Retinal pigment epithelial cell (primary cell): Measurements from ENCODE around the gene LRRD1.
"Not testable (repeated sequence)": the region's sequence is repeated elsewhere in the genome, so short reads cannot be mapped to it uniquely, and the experiment has no call there.

Experiments
- DNase-seq: peaks from one replicate; pipeline ENCODE4 v3.0.0-alpha.2; 2010; ENCODE audit warnings: low read depth
- H3K4me3 ChIP-seq: 2 replicates; pipeline ENCODE4 v1.5.1; 2011; ENCODE audit warnings: mild to moderate bottlenecking, low read length, control low read depth, moderate library complexity
- TF ChIP-seq, protein P1 (sequence below): conservative IDR thresholded peaks from 2 replicates; pipeline ENCODE4 v1.5.1; 2011; ENCODE audit warnings: low read depth, low read length, control low read depth, inconsistent platforms

The LRRD1 gene

DNA sequence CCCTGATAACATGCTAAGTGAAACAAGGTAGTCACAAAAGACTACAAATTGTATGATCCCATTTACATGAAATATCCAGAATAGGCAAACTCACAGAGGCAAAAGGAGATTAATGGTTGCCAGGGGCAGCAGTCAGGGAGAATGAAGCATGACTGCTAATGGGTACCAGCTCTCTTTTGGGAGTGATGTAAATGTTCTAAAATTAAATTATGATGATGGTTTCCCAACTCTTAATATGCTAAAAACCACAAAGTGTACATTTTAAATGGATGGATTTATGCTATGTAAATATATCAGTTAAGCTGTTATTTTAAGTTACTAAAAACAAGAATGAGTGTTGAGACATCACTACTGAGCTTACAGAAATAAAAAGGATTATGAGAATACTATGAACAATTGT, 57.3 kb downstream of the LRRD1 start:
- DNase-seq, result no peak
- H3K4me3 ChIP-seq, result no peak overlapping the region

DNA sequence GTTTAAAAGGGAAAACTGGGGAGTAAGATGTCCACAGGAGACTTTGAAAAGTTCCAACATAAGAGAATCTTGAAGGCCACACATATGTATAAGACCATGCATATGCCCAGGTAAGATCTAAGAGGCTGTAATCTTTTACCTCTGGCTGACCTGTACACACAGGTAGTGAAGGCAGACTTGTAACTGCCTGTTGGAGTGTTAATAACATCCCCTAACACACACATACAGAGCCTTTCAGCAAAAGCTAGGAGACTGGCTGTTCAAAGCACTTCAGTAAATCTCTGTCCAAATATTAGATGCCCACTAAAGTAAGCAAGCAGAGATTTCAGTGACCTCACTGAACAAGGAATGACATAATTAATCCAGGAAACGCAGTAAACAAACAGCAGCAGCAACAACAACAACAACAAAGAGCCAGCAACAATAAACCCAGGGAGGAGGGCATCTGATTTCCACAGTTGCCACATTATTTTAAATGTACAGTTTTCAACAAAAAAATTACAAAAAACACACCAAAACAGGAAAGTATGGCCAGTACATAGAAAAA, 59.7 kb downstream of the LRRD1 start:
- TF ChIP-seq, protein P1, sequence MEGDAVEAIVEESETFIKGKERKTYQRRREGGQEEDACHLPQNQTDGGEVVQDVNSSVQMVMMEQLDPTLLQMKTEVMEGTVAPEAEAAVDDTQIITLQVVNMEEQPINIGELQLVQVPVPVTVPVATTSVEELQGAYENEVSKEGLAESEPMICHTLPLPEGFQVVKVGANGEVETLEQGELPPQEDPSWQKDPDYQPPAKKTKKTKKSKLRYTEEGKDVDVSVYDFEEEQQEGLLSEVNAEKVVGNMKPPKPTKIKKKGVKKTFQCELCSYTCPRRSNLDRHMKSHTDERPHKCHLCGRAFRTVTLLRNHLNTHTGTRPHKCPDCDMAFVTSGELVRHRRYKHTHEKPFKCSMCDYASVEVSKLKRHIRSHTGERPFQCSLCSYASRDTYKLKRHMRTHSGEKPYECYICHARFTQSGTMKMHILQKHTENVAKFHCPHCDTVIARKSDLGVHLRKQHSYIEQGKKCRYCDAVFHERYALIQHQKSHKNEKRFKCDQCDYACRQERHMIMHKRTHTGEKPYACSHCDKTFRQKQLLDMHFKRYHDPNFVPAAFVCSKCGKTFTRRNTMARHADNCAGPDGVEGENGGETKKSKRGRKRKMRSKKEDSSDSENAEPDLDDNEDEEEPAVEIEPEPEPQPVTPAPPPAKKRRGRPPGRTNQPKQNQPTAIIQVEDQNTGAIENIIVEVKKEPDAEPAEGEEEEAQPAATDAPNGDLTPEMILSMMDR, result no peak
- DNase-seq, result no peak
- H3K4me3 ChIP-seq, result no peak overlapping the region

More for the DNA sequence above, 57.3 kb downstream of the LRRD1 start:
- TF ChIP-seq, protein P1, result no peak

DNA sequence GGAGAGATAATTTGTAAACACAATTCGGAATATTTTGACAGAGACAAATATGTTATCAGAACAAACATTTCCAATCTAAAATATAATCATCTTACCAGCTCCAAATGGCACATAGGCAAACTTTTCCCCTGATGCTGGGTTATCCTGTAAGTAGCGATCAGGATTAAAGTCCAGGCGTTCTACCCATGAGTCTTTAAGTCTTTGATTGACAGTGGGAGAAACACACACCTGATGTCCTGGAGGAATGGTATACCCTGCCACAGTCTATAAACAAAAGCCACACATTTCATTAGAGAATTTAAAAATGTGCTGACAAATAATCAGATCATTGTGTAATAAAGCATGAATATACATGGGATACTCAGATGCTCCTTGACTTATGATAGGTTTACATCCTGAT, 62.0 kb downstream of the LRRD1 start:
- DNase-seq, result no peak
- H3K4me3 ChIP-seq, result no peak overlapping the region
- TF ChIP-seq, protein P1, result no peak

DNA sequence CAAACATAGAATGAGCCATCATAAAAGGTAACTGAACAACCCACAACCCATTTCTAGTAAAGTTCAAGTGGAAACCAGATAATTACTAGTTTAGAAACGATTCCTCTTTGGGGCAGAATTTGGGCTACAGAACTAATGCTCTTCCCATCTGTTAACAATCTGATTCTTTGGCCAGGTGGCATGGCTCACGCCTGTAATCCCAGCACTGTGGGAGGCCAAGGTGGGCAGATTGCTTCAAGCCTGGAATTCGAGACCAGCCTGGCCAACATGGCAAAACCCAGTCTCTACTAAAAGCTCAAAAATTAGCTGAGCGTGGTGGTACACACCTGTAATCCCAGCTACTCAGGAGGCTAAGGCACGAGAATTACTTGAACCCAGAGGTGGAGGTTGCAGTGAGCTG, 63.1 kb downstream of the LRRD1 start:
- TF ChIP-seq, protein P1, result no peak
- H3K4me3 ChIP-seq, result no peak overlapping the region
- DNase-seq, result no peak

DNA sequence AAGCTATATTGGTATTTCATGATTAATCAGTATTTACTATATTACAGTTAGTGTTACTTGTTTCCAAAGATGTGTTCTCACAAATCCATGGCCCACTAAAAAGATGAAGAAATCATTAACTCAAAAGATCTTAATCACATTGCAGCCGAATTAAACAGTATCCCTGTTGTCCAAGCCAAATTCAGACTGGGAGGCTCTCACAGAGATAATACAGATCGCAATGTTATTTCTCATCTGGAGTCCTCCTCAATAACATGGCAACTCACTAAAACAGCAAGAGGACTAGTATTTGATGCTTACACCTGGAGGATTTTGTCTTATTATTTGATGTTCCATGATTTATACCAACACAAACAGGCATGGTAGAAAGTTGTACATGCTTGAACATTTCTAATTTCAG, 68.1 kb downstream of the LRRD1 start:
- DNase-seq, result no peak
- H3K4me3 ChIP-seq, result no peak overlapping the region
- TF ChIP-seq, protein P1, result no peak

DNA sequence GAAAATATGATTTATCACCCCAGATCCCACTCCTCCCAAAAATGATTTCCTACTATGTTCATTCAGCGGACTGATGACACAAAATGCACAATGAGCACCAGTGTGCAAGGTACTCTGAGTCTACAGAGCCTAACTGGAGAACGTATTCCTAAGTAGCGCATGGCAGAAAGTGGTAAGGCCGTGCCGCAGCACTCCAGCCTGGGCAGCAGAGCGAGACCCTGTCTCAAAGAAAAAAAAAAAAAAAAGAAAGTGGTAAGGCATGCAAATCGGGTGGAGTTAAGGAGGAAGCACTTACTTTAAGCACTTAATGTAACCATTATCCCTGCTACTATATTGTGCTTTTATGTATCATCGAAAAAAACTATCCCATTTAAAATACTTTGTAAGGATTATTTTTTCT, 70.1 kb downstream of the LRRD1 start:
- TF ChIP-seq, protein P1, result no peak
- DNase-seq, result no peak

DNA sequence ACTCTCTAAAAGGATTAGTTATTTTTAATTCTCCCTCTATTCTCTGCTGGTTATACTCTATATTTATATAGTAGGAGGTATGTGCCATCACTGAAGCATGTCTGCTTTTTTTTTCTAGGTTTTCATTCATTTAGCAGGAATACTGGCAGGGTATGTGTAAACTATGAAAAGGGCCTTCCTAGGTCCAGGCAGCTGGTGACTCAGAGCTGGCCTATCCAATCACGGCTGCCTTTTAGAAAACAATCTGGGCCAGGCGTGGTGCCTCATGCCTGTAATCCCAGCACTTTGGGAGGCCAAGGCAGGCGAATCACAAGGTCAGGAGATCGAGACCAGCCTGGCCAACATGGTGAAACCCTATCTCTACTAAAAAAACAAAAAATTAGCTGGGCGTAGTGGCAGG, 76.1 kb downstream of the LRRD1 start:
- not testable (repeated sequence) for DNase-seq, H3K4me3 ChIP-seq

More for the DNA sequence above, 70.1 kb downstream of the LRRD1 start:
- H3K4me3 ChIP-seq, result no peak overlapping the region

DNA sequence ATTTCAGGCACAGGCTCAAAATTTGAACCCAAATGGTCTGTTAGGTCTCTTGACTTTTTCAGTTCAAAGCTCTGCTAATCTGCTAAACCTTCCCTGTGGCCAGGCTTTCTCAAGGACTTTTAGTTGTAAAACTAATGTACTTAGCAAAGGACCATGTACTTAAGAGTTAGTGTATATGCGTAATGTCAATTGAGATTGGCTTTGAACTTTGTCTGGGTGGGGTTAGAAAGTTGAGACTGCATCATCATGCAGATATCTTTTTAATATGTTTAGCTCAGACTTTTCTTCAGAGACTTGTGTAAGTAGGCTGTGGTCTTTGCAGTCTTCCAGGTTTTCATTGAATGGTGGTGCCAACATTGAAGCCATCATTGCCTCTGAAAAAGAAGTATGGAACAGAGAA, 78.4 kb downstream of the LRRD1 start:
- H3K4me3 ChIP-seq, result no peak overlapping the region
- no peak for DNase-seq
- TF ChIP-seq, protein P1, result no peak
